Stimulated activated CD4-positive, alpha-beta T cell treated with anti-CD3 and anti-CD28 coated beads, Interleukin-1b, Interleukin-23, amount 100 ng/mL, for 4 hours (primary cell): ENCODE data around the gene HCAR2.
"Not testable (repeated sequence)": the region's sequence is repeated elsewhere in the genome, so short reads cannot be mapped to it uniquely, and the experiment has no call there.

Experiments
- DNase-seq, 2 donors: peaks; one replicate each; pipeline ENCODE4 v3.0.0-alpha.2; 2020; ENCODE audit warnings: low read depth in 2 of 2

The HCAR2 gene

GRCh38 chr12:122665759-122666158, 37.4 kb downstream of the HCAR2 start:
- no peak for DNase-seq

- DNase-seq = no peak
Measured at GRCh38 chr12:122665349-122665748, 37.8 kb downstream of the HCAR2 start.

- DNase-seq = no peak
Measured at GRCh38 chr12:122661938-122662337, 41.2 kb downstream of the HCAR2 start.

GRCh38 chr12:122661246-122661645, 41.9 kb downstream of the HCAR2 start:
- DNase-seq = no peak

- no peak for DNase-seq
Measured at GRCh38 chr12:122659579-122659978, 43.6 kb downstream of the HCAR2 start.

- DNase-seq = no peak
Measured at GRCh38 chr12:122656298-122656697, 46.9 kb downstream of the HCAR2 start.

GRCh38 chr12:122653291-122653690, 49.9 kb downstream of the HCAR2 start:
- DNase-seq = not testable (repeated sequence)

- no peak for DNase-seq
Measured at GRCh38 chr12:122651520-122652224, 51.5 kb downstream of the HCAR2 start.
